PC-9 (cell line): ENCODE measurements around the gene BPHL. TPM values are rescaled to one million over a fixed set of nuclear protein-coding genes. Genes with fewer than 3 reads are reported as not detected.

Source experiments
- BruUV-seq: library from RNA; stranded (reverse); fragments of 400-500 nt; replicated peaks from 2 replicates; lab custom pipeline; 2021; lab: Mats Ljungman, UMichigan
- CTCF ChIA-PET: fragments of 300-600 bp; sonication (Branson Sonifier 250); formaldehyde crosslinking; loops from one replicate; lab custom pipeline; 2022; ENCODE audit warnings: antibody characterized with exemption; lab: Charles Lee
- POLR2A ChIA-PET: fragments of 300-600 bp; sonication (Branson Sonifier 250); formaldehyde crosslinking; loops from one replicate; lab custom pipeline; 2022; ENCODE audit warnings: antibody characterized with exemption; ENCODE audit not compliant: unreplicated experiment; lab: Charles Lee
- DNase-seq, 2 experiments: peaks; one replicate each; pipeline versions ENCODE4 v3.0.0 to v3.0.0-alpha.2; 2015 to 2022; ENCODE audit warnings: mixed read lengths in 1 of 2
- H2AFZ ChIP-seq: fragments of 200-600 bp; sonication (generic); 2 replicates; pipeline ENCODE4 v1.8.1; 2017; ENCODE audit warnings: antibody characterized with exemption
- H3F3A ChIP-seq: fragments of 200-600 bp; sonication (generic); 2 replicates; pipeline ENCODE4 v1.8.1; 2017; ENCODE audit warnings: antibody characterized with exemption, mild to moderate bottlenecking, low read depth; ENCODE audit not compliant: insufficient read depth
- H3K27ac ChIP-seq: fragments of 200-600 bp; sonication (generic); 2 replicates; pipeline ENCODE4 v1.6.1; 2016; ENCODE audit warnings: mixed run types
- H3K27me3 ChIP-seq: fragments of 200-600 bp; sonication (generic); 2 replicates; pipeline ENCODE4 v1.6.1; 2016; ENCODE audit warnings: low read depth, mixed run types; ENCODE audit not compliant: insufficient read depth
- H3K36me3 ChIP-seq: fragments of 200-600 bp; sonication (generic); 2 replicates; pipeline ENCODE4 v1.6.1; 2016; ENCODE audit warnings: low read depth, mixed run types
- H3K4me1 ChIP-seq: fragments of 200-600 bp; sonication (generic); replicated peaks from 2 replicates; pipeline ENCODE4 v1.6.1; 2016; ENCODE audit warnings: mixed run types; ENCODE audit not compliant: insufficient read depth
- H3K4me2 ChIP-seq: fragments of 200-600 bp; sonication (generic); 2 replicates; pipeline ENCODE4 v1.6.1; 2017; ENCODE audit warnings: mixed run types
- H3K4me3 ChIP-seq: fragments of 200-600 bp; sonication (generic); 2 replicates; pipeline ENCODE4 v1.6.1; 2016; ENCODE audit warnings: mixed run types
- H3K79me2 ChIP-seq: fragments of 200-600 bp; sonication (generic); 2 replicates; pipeline ENCODE4 v1.6.1; 2017; ENCODE audit warnings: low read depth, mixed run types
- H3K9me2 ChIP-seq: fragments of 200-600 bp; sonication (generic); 2 replicates; pipeline ENCODE4 v1.8.1; 2017; ENCODE audit warnings: mild to moderate bottlenecking; ENCODE audit not compliant: insufficient read depth
- H3K9me3 ChIP-seq: fragments of 200-600 bp; sonication (generic); 2 replicates; pipeline ENCODE4 v1.8.1; 2016; ENCODE audit warnings: low read depth; ENCODE audit not compliant: insufficient read depth
- H4K20me1 ChIP-seq: fragments of 200-600 bp; sonication (generic); 2 replicates; pipeline ENCODE4 v1.8.1; 2017; ENCODE audit not compliant: insufficient read depth
- EZH2 ChIP-seq: fragments of 200-600 bp; sonication (generic); IDR thresholded peaks from 2 replicates; pipeline ENCODE4 v1.8.0; 2017; ENCODE audit warnings: antibody characterized with exemption, low read depth
- intact Hi-C: fragments of 100-400 bp; cut with micrococcal nuclease; formaldehyde crosslinking; loops from one replicate; pipeline ENCODE4 v1.10.0; 2022; ENCODE audit not compliant: unreplicated experiment
- total RNA-seq: library from RNA; stranded (reverse); gene quantifications from 2 replicates; pipeline ENCODE4 v1.2.3, GENCODE V29; 2021
- TF ChIP-seq, protein P1 (sequence below): fragments of 200-600 bp; sonication (generic); conservative IDR thresholded peaks from 2 replicates; pipeline ENCODE4 v1.6.1; 2017; ENCODE audit warnings: mixed run types, antibody characterized with exemption, mild to moderate bottlenecking, moderate library complexity

BPHL gene
- total RNA-seq, 1 experiment from 2014 or later = 23.7 TPM

DNA sequence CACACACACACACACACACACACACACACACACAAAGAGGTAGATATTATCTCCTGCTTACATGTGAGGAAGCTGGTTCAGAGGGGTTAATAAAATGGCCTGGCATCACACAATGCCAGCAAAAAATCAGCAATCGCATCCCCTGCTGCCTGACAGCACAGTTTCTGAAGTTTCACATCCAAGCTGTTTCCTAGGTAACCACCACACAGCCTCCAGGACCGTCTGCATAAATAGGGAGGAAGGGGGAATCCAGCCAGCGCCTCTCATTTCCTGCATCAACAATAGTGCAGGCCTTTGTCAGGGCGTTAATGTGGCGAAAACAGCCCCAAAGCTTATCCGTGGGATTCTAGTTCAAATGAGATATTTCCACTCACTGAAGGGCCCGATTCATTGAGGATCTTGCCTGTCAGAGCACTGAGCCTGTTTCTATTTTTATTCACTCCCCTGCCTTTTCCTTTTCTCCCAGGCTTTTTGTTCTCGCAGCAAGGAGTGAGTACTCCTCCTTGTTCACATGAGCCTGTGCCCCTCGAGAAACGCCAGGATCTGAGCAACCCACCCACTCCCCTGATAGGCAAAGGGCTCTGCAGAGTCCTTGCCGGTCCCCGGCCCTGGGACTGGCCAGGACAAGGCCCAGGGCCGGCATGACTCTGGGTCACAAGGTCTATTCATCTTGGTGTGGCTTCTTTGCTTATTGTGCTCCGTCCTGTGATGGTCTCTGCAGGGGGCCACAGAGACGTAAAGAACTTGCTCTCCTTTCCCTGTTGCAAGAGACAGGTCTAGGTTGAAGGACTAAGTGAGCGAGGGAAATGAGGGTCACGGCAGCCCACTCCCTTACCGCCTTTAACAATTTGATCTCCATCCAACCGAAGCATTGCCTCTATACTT lies 76.3 kb downstream of the BPHL start:
- POLR2A ChIA-PET = no interaction called here
- no peak overlapping the region for H2AFZ ChIP-seq
- H3K27ac ChIP-seq = no peak overlapping the region
- intact Hi-C loops = no loop called here
- H3F3A ChIP-seq = no peaks in the 10 kb centered on the region
- DNase-seq = no peak
- no peaks in the 10 kb centered on the region for H4K20me1 ChIP-seq
- H3K4me3 ChIP-seq = no peak overlapping the region
- no peaks in the 10 kb centered on the region for H3K36me3 ChIP-seq
- H3K4me1 ChIP-seq = peaks cover 9% of the 10 kb centered on the region
- CTCF ChIA-PET = interaction anchor here (0.7 to 1.0 kb wide), 2 partner anchors 15 to 53 kb away, joined by 3 read pairs; no protein-coding TSS in a partner anchor
- no peaks in the 10 kb centered on the region for H3K9me3 ChIP-seq
- H3K9me2 ChIP-seq = no peaks in the 10 kb centered on the region
- BruUV-seq = no TSS peak
- no peaks in the 10 kb centered on the region for H3K79me2 ChIP-seq
- TF ChIP-seq, protein P1, sequence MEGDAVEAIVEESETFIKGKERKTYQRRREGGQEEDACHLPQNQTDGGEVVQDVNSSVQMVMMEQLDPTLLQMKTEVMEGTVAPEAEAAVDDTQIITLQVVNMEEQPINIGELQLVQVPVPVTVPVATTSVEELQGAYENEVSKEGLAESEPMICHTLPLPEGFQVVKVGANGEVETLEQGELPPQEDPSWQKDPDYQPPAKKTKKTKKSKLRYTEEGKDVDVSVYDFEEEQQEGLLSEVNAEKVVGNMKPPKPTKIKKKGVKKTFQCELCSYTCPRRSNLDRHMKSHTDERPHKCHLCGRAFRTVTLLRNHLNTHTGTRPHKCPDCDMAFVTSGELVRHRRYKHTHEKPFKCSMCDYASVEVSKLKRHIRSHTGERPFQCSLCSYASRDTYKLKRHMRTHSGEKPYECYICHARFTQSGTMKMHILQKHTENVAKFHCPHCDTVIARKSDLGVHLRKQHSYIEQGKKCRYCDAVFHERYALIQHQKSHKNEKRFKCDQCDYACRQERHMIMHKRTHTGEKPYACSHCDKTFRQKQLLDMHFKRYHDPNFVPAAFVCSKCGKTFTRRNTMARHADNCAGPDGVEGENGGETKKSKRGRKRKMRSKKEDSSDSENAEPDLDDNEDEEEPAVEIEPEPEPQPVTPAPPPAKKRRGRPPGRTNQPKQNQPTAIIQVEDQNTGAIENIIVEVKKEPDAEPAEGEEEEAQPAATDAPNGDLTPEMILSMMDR = no peak
- no peak for TF ChIP-seq EZH2
- no peak overlapping the region for H3K4me2 ChIP-seq
- H3K27me3 ChIP-seq = no peaks in the 10 kb centered on the region

DNA sequence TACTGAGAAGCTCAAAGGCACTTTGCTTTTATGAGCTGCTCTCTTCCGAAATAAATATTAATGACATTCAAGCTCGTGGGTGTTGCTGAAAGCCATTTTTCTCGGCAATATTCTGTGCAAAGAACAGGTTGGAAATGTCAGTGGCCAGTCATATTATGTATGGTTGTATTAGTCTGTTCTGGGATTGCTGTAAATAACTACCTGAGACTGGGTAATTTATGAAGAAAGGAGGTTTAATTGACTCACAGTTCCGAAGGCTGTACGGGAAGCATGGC lies 76.8 kb downstream of the BPHL start:
- no peak overlapping the region for H2AFZ ChIP-seq
- H3K79me2 ChIP-seq = no peaks in the 10 kb centered on the region
- H3K4me2 ChIP-seq = no peak overlapping the region
- H4K20me1 ChIP-seq = no peaks in the 10 kb centered on the region
- H3F3A ChIP-seq = no peaks in the 10 kb centered on the region
- CTCF ChIA-PET = interaction anchor here (1.0 kb wide), 1 partner anchor 14 kb away, joined by 3 read pairs; no protein-coding TSS in a partner anchor
- no peaks in the 10 kb centered on the region for H3K36me3 ChIP-seq
- no TSS peak for BruUV-seq
- no peak overlapping the region for H3K27ac ChIP-seq
- peaks cover 9% of the 10 kb centered on the region for H3K4me1 ChIP-seq
- H3K9me2 ChIP-seq = no peaks in the 10 kb centered on the region
- intact Hi-C loops = no loop called here
- DNase-seq = no peak
- TF ChIP-seq, protein P1 = no peak
- TF ChIP-seq EZH2 = no peak
- H3K9me3 ChIP-seq = no peaks in the 10 kb centered on the region
- H3K4me3 ChIP-seq = no peak overlapping the region
- H3K27me3 ChIP-seq = no peaks in the 10 kb centered on the region
- POLR2A ChIA-PET = no interaction called here

DNA sequence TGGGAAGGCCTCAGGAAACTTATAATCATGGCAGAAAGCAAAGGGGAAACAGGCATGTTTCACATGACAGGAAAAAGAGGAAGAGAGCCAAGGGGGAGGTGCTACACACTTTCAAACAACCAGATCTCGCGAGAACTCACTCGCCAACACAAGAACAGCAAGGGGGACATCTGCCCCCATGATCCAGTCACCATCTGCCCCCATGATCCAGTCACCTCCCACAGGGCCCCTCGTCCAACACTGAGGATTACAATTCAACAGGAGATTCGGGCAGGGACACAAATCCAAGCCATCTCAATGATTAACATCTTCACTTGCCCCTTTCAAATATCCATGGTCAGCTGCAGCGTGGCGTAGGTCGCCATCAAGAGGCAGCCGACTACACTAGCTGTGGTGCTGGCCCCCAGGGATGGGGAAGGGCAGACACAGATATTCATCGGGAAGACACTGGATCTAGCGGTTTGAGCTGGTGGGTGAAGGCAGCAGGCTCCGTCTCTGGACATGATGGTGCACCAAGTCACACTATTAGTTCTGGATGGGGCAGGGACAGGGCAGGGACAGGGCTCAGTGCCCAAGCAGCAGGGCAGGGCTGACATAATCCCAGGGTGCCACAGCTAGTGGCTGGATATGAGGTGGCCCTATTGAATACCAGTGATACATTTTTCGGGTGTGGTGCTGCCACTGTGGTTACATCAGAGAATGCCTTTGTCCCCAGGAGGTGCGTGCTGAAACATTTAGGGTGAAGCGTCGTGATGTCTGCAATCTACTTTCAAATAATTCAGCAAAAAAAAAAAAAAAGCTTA lies 77.4 kb downstream of the BPHL start:
- no peak overlapping the region for H3K4me3 ChIP-seq
- no peaks in the 10 kb centered on the region for H3K9me2 ChIP-seq
- no peak overlapping the region for H3K4me2 ChIP-seq
- H3K27ac ChIP-seq = no peak overlapping the region
- H3K36me3 ChIP-seq = no peaks in the 10 kb centered on the region
- no peaks in the 10 kb centered on the region for H3K79me2 ChIP-seq
- TF ChIP-seq, protein P1 = no peak
- no peak for TF ChIP-seq EZH2
- POLR2A ChIA-PET = no interaction called here
- no peaks in the 10 kb centered on the region for H3K27me3 ChIP-seq
- no peaks in the 10 kb centered on the region for H3K9me3 ChIP-seq
- no peak overlapping the region for H2AFZ ChIP-seq
- H3F3A ChIP-seq = no peaks in the 10 kb centered on the region
- peaks cover 9% of the 10 kb centered on the region for H3K4me1 ChIP-seq
- no TSS peak for BruUV-seq
- peak in 1 of 2 experiments; percentile 25 for DNase-seq
- CTCF ChIA-PET = interaction anchor here (0.5 kb wide), 1 partner anchor 104 kb away, joined by 6 read pairs; no protein-coding TSS in a partner anchor
- intact Hi-C loops = no loop called here
- no peaks in the 10 kb centered on the region for H4K20me1 ChIP-seq
